ENCODE measurements around the gene PLCD3. TPM values are rescaled to one million over a fixed set of nuclear protein-coding genes. Genes with fewer than 3 reads are reported as not detected.

Gene PLCD3
- total and polyA plus RNA-seq, 2 of the 13 experiments (the other 11 are each of a cell fraction or from before 2014, with no cell fraction given) = 11.3 to 39.1 TPM

DNA sequence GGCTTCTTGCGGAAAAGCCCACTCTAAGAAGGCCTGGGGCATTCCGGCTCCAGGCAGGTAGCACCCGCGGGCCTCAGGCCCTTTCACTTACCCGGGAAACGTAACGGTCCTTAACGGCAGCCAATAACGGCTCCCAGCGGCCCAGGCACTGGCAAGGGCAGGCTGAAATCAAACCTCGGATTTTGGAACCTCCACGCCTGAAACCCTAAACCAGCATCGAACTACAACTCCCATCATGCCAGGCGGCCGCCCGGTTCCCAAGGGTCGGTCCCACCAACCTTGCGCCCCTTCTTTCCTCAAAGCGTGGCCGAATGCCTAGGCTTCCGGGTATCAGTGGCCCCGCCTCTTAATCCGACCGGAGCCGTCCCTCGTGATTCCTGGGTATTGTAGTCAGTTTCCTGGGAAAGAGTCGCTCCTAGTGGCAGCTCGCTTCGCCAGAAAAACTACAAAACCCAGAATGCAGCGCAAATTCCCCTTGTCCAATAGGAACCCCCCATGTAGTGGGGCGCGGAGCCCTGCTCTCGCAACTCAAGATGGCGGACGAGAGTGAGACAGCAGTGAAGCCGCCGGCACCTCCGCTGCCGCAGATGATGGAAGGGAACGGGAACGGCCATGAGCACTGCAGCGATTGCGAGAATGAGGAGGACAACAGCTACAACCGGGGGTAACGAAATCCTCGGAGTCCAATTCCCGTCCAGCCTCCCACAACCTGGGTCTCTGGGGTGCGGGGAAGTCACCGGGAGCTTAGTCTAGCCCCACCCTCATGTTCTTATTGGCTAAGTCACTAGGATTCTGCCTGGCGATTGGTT is 71.3 kb downstream of the PLCD3 start, which contains the start of gene NMT1 (continued):
- TF ChIP-seq, protein P1, sequence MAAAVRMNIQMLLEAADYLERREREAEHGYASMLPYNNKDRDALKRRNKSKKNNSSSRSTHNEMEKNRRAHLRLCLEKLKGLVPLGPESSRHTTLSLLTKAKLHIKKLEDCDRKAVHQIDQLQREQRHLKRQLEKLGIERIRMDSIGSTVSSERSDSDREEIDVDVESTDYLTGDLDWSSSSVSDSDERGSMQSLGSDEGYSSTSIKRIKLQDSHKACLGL (CRISPR knock-in tag; IDR thresholded peaks at IDR 0.05) = no peak
- TF ChIP-seq, protein P2, sequence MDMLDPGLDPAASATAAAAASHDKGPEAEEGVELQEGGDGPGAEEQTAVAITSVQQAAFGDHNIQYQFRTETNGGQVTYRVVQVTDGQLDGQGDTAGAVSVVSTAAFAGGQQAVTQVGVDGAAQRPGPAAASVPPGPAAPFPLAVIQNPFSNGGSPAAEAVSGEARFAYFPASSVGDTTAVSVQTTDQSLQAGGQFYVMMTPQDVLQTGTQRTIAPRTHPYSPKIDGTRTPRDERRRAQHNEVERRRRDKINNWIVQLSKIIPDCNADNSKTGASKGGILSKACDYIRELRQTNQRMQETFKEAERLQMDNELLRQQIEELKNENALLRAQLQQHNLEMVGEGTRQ (IDR thresholded peaks at IDR 0.05; ENCODE audit: low read depth, low read length) = peak; percentile 10; the same call in 1 of the 2 replicates
- TF ChIP-seq, protein P2 (CRISPR knock-in tag; IDR thresholded peaks at IDR 0.05; ENCODE audit: borderline replicate concordance) = 0 out of 2 replicates have a peak, but pooled peaks have one; percentile 48
- no peak; the same call in 1 of the 2 replicates for TF ChIP-seq HNF4G (IDR thresholded peaks at IDR 0.05; ENCODE audit: borderline replicate concordance, low read depth, low read length)
- TF ChIP-seq HNF4G (CRISPR knock-in tag; IDR thresholded peaks at IDR 0.05; ENCODE audit: borderline replicate concordance, low read depth) = 0 out of 2 replicates have a peak, but pooled peaks have one; percentile 31
- TF ChIP-seq, protein P3, sequence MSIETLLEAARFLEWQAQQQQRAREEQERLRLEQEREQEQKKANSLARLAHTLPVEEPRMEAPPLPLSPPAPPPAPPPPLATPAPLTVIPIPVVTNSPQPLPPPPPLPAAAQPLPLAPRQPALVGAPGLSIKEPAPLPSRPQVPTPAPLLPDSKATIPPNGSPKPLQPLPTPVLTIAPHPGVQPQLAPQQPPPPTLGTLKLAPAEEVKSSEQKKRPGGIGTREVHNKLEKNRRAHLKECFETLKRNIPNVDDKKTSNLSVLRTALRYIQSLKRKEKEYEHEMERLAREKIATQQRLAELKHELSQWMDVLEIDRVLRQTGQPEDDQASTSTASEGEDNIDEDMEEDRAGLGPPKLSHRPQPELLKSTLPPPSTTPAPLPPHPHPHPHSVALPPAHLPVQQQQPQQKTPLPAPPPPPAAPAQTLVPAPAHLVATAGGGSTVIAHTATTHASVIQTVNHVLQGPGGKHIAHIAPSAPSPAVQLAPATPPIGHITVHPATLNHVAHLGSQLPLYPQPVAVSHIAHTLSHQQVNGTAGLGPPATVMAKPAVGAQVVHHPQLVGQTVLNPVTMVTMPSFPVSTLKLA (IDR thresholded peaks at IDR 0.05) = peak; percentile 58
- TF ChIP-seq TP53 (CRISPR knock-in tag; conservative IDR thresholded peaks at IDR 0.05) = peak; percentile 89
- 0 out of 2 replicates have a peak, but pooled peaks have one; percentile 35 for TF ChIP-seq ZNF746 (CRISPR knock-in tag; IDR thresholded peaks at IDR 0.05)
- peak; percentile 99 for TF ChIP-seq THAP11 (CRISPR knock-in tag; IDR thresholded peaks at IDR 0.05)
- TF ChIP-seq ZSCAN9 (CRISPR knock-in tag; IDR thresholded peaks at IDR 0.05; ENCODE audit: borderline replicate concordance) = peak; percentile 65; the same call in 1 of the 2 replicates
- peak; percentile 98 for TF ChIP-seq ELF3 (CRISPR knock-in tag; IDR thresholded peaks at IDR 0.05)
- TF ChIP-seq ZNF282 (IDR thresholded peaks at IDR 0.05; ENCODE audit: partially characterized antibody) = no peak
- TF ChIP-seq, protein P4, sequence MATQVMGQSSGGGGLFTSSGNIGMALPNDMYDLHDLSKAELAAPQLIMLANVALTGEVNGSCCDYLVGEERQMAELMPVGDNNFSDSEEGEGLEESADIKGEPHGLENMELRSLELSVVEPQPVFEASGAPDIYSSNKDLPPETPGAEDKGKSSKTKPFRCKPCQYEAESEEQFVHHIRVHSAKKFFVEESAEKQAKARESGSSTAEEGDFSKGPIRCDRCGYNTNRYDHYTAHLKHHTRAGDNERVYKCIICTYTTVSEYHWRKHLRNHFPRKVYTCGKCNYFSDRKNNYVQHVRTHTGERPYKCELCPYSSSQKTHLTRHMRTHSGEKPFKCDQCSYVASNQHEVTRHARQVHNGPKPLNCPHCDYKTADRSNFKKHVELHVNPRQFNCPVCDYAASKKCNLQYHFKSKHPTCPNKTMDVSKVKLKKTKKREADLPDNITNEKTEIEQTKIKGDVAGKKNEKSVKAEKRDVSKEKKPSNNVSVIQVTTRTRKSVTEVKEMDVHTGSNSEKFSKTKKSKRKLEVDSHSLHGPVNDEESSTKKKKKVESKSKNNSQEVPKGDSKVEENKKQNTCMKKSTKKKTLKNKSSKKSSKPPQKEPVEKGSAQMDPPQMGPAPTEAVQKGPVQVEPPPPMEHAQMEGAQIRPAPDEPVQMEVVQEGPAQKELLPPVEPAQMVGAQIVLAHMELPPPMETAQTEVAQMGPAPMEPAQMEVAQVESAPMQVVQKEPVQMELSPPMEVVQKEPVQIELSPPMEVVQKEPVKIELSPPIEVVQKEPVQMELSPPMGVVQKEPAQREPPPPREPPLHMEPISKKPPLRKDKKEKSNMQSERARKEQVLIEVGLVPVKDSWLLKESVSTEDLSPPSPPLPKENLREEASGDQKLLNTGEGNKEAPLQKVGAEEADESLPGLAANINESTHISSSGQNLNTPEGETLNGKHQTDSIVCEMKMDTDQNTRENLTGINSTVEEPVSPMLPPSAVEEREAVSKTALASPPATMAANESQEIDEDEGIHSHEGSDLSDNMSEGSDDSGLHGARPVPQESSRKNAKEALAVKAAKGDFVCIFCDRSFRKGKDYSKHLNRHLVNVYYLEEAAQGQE (IDR thresholded peaks at IDR 0.05; ENCODE audit: borderline replicate concordance in 1 of 2, low read depth in 1 of 2, low read length in 2 of 2) = peak in 1 of 2 experiments; percentile 65; a peak in 1 of 4 replicates
- no peak for TF ChIP-seq ZNF7 (CRISPR knock-in tag; IDR thresholded peaks at IDR 0.05)
- TF ChIP-seq ETS1 (CRISPR knock-in tag; IDR thresholded peaks at IDR 0.05) = peak; percentile 45; the same call in 1 of the 2 replicates
- no peak for TF ChIP-seq SRSF1 (optimal IDR thresholded peaks at IDR 0.05; ENCODE audit: low read depth, low read length)
- TF ChIP-seq, protein P5, sequence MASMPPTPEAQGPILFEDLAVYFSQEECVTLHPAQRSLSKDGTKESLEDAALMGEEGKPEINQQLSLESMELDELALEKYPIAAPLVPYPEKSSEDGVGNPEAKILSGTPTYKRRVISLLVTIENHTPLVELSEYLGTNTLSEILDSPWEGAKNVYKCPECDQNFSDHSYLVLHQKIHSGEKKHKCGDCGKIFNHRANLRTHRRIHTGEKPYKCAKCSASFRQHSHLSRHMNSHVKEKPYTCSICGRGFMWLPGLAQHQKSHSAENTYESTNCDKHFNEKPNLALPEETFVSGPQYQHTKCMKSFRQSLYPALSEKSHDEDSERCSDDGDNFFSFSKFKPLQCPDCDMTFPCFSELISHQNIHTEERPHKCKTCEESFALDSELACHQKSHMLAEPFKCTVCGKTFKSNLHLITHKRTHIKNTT (CRISPR knock-in tag; IDR thresholded peaks at IDR 0.05) = no peak; the same call in 1 of the 2 replicates
- TF ChIP-seq NCOR1 (IDR thresholded peaks at IDR 0.05; ENCODE audit: borderline replicate concordance, low read length) = no peak; the same call in 1 of the 2 replicates
